ENCODE measurements around the gene FSTL3.
"Not testable (repeated sequence)": the region's sequence is repeated elsewhere in the genome, so short reads cannot be mapped to it uniquely, and the experiment has no call there.

Gene FSTL3

GRCh38 chr19:661427-662196 is 14.6 kb upstream of the FSTL3 start:
- no peaks in the 10 kb centered on the region for H3K27me3 ChIP-seq (ENCODE audit: control insufficient read depth in 1 of 2, insufficient read depth in 2 of 2, low read length in 2 of 2)
- H3K27ac ChIP-seq (ENCODE audit: low read depth, low read length), result peak overlapping the region; percentile 82
- H3K4me1 ChIP-seq (ENCODE audit: control insufficient read depth in 1 of 2, insufficient read depth in 2 of 2, low read length in 2 of 2), result peaks cover 43 to 65% of the 10 kb centered on the region in 2 donors
- peaks cover 0 to 18% of the 10 kb centered on the region in 2 donors for H3K36me3 ChIP-seq (ENCODE audit: control insufficient read depth in 1 of 2, insufficient read depth in 2 of 2, low read length in 2 of 2)
- H3K4me3 ChIP-seq (ENCODE audit: low read depth in 1 of 2, low read length in 2 of 2), result peak overlapping the region; percentile 71 to 72
- H3K9me3 ChIP-seq (ENCODE audit: control insufficient read depth in 1 of 2, low read length in 2 of 2), result no peaks in the 10 kb centered on the region
- H3K9ac ChIP-seq (ENCODE audit: low read depth in 1 of 2, low read length in 2 of 2), result peak overlapping the region; percentile 81 to 92

- Histone ChIP-seq H3K9ac (ENCODE audit: low read depth in 1 of 2, low read length in 2 of 2) (peak overlapping the region; percentile 81 to 92), H3K4me3 (ENCODE audit: low read depth in 1 of 2, low read length in 2 of 2) (peak overlapping the region; percentile 71 to 72), H3K9me3 (ENCODE audit: control insufficient read depth in 1 of 2, low read length in 2 of 2) (no peaks in the 10 kb centered on the region), H3K27ac (ENCODE audit: low read depth, low read length) (peak overlapping the region; percentile 82), H3K36me3 (ENCODE audit: control insufficient read depth in 1 of 2, insufficient read depth in 2 of 2, low read length in 2 of 2) (peaks cover 0 to 12% of the 10 kb centered on the region in 2 donors), H3K27me3 (ENCODE audit: control insufficient read depth in 1 of 2, insufficient read depth in 2 of 2, low read length in 2 of 2) (no peaks in the 10 kb centered on the region), H3K4me1 (ENCODE audit: control insufficient read depth in 1 of 2, insufficient read depth in 2 of 2, low read length in 2 of 2) (peaks cover 43 to 60% of the 10 kb centered on the region in 2 donors)
Observed at GRCh38 chr19:662207-662961, 13.8 kb upstream of the FSTL3 start.

GRCh38 chr19:662962-663681 is 13.1 kb upstream of the FSTL3 start, which contains the start of gene RNF126:
TSS of gene RNF126 (minus strand) at chr19:663214. CDS start at chr19:663121, 93 bp downstream.
- Histone ChIP-seq H3K27ac (ENCODE audit: low read depth, low read length) (peak within 1 kb of the TSS; percentile 89), H3K36me3 (ENCODE audit: control insufficient read depth in 1 of 2, insufficient read depth in 2 of 2, low read length in 2 of 2) (peaks cover 0 to 6% of the 10 kb centered on the region in 2 donors), H3K4me3 (ENCODE audit: low read depth in 1 of 2, low read length in 2 of 2) (peak within 1 kb of the TSS; percentile 71 to 72), H3K27me3 (ENCODE audit: control insufficient read depth in 1 of 2, insufficient read depth in 2 of 2, low read length in 2 of 2) (no peaks in the 10 kb centered on the region), H3K4me1 (ENCODE audit: control insufficient read depth in 1 of 2, insufficient read depth in 2 of 2, low read length in 2 of 2) (peaks cover 35 to 54% of the 10 kb centered on the region in 2 donors), H3K9ac (ENCODE audit: low read depth in 1 of 2, low read length in 2 of 2) (peak within 1 kb of the TSS; percentile 92 to 94), H3K9me3 (ENCODE audit: control insufficient read depth in 1 of 2, low read length in 2 of 2) (no peaks in the 10 kb centered on the region)

- Histone ChIP-seq H3K4me3 (ENCODE audit: low read depth in 1 of 2, low read length in 2 of 2) (peak overlapping the region; percentile 70 to 72), H3K4me1 (ENCODE audit: control insufficient read depth in 1 of 2, insufficient read depth in 2 of 2, low read length in 2 of 2) (peaks cover 30 to 48% of the 10 kb centered on the region in 2 donors), H3K36me3 (ENCODE audit: control insufficient read depth in 1 of 2, insufficient read depth in 2 of 2, low read length in 2 of 2) (peaks cover 0 to under 1% of the 10 kb centered on the region in 2 donors), H3K27me3 (ENCODE audit: control insufficient read depth in 1 of 2, insufficient read depth in 2 of 2, low read length in 2 of 2) (no peaks in the 10 kb centered on the region), H3K27ac (ENCODE audit: low read depth, low read length) (peak overlapping the region; percentile 89), H3K9ac (ENCODE audit: low read depth in 1 of 2, low read length in 2 of 2) (peak overlapping the region; percentile 64 to 94), H3K9me3 (ENCODE audit: control insufficient read depth in 1 of 2, low read length in 2 of 2) (no peaks in the 10 kb centered on the region)
Observed at GRCh38 chr19:663682-664117, 12.5 kb upstream of the FSTL3 start.

- Histone ChIP-seq H3K36me3 (ENCODE audit: control insufficient read depth in 1 of 2, insufficient read depth in 2 of 2, low read length in 2 of 2) (no peaks in the 10 kb centered on the region), H3K27ac (ENCODE audit: low read depth, low read length) (no peak overlapping the region), H3K9ac (ENCODE audit: low read depth in 1 of 2, low read length in 2 of 2) (peak overlapping the region in 1 of 2 donors; percentile 72), H3K9me3 (ENCODE audit: control insufficient read depth in 1 of 2, low read length in 2 of 2) (no peaks in the 10 kb centered on the region), H3K4me1 (ENCODE audit: control insufficient read depth in 1 of 2, insufficient read depth in 2 of 2, low read length in 2 of 2) (peaks cover 17 to 35% of the 10 kb centered on the region in 2 donors), H3K27me3 (ENCODE audit: control insufficient read depth in 1 of 2, insufficient read depth in 2 of 2, low read length in 2 of 2) (no peaks in the 10 kb centered on the region), H3K4me3 (ENCODE audit: low read depth in 1 of 2, low read length in 2 of 2) (peak overlapping the region; percentile 25 to 65)
Observed at GRCh38 chr19:664913-665443, 11.2 kb upstream of the FSTL3 start.

GRCh38 chr19:666985-667573 is 9.1 kb upstream of the FSTL3 start:
- not testable (repeated sequence) for H3K27me3 ChIP-seq (ENCODE audit: control insufficient read depth in 1 of 2, insufficient read depth in 2 of 2, low read length in 2 of 2); H3K9me3 ChIP-seq (ENCODE audit: control insufficient read depth in 1 of 2, low read length in 2 of 2); H3K9ac ChIP-seq (ENCODE audit: low read depth in 1 of 2, low read length in 2 of 2); H3K36me3 ChIP-seq (ENCODE audit: control insufficient read depth in 1 of 2, insufficient read depth in 2 of 2, low read length in 2 of 2); H3K4me3 ChIP-seq (ENCODE audit: low read depth in 1 of 2, low read length in 2 of 2); H3K27ac ChIP-seq (ENCODE audit: low read depth, low read length)
- H3K4me1 ChIP-seq (ENCODE audit: control insufficient read depth in 1 of 2, insufficient read depth in 2 of 2, low read length in 2 of 2), result peaks cover 11 to 16% of the 10 kb centered on the region in 2 donors

- H3K4me1 ChIP-seq (ENCODE audit: control insufficient read depth in 1 of 2, insufficient read depth in 2 of 2, low read length in 2 of 2), result peaks cover 6 to 11% of the 10 kb centered on the region in 2 donors
- not testable (repeated sequence) for H3K27me3 ChIP-seq (ENCODE audit: control insufficient read depth in 1 of 2, insufficient read depth in 2 of 2, low read length in 2 of 2); H3K9ac ChIP-seq (ENCODE audit: low read depth in 1 of 2, low read length in 2 of 2); H3K9me3 ChIP-seq (ENCODE audit: control insufficient read depth in 1 of 2, low read length in 2 of 2); H3K4me3 ChIP-seq (ENCODE audit: low read depth in 1 of 2, low read length in 2 of 2); H3K27ac ChIP-seq (ENCODE audit: low read depth, low read length); H3K36me3 ChIP-seq (ENCODE audit: control insufficient read depth in 1 of 2, insufficient read depth in 2 of 2, low read length in 2 of 2)
Observed at GRCh38 chr19:668675-669434, 7.3 kb upstream of the FSTL3 start.

GRCh38 chr19:670609-671075 is 5.5 kb upstream of the FSTL3 start:
- Histone ChIP-seq H3K27ac (ENCODE audit: low read depth, low read length) (no peak overlapping the region), H3K4me3 (ENCODE audit: low read depth in 1 of 2, low read length in 2 of 2) (no peak overlapping the region), H3K27me3 (ENCODE audit: control insufficient read depth in 1 of 2, insufficient read depth in 2 of 2, low read length in 2 of 2) (peaks cover 8 to 24% of the 10 kb centered on the region in 2 donors)

More at GRCh38 chr19:670609-671075, 5.5 kb upstream of the FSTL3 start:
- Histone ChIP-seq H3K9ac (ENCODE audit: low read depth in 1 of 2, low read length in 2 of 2) (no peak overlapping the region), H3K36me3 (ENCODE audit: control insufficient read depth in 1 of 2, insufficient read depth in 2 of 2, low read length in 2 of 2) (no peaks in the 10 kb centered on the region), H3K4me1 (ENCODE audit: control insufficient read depth in 1 of 2, insufficient read depth in 2 of 2, low read length in 2 of 2) (peaks cover 0 to 5% of the 10 kb centered on the region in 2 donors), H3K9me3 (ENCODE audit: control insufficient read depth in 1 of 2, low read length in 2 of 2) (no peaks in the 10 kb centered on the region)
